H1 (cell line): ENCODE data around the gene VCX2. TPM values are rescaled to one million over a fixed set of nuclear protein-coding genes. Genes with fewer than 3 reads are reported as not detected.

ENCODE experiments used
- CTCF ChIA-PET: fragments of 300-600 bp; sonication (Branson Sonifier 250); formaldehyde crosslinking; loops from one replicate; lab custom pipeline; 2021; ENCODE audit not compliant: partially characterized antibody; lab: Charles Lee
- POLR2A ChIA-PET: fragments of 300-600 bp; sonication (Branson Sonifier 250); formaldehyde crosslinking; loops from one replicate; lab custom pipeline; 2021; ENCODE audit warnings: inconsistent platforms; ENCODE audit not compliant: partially characterized antibody; lab: Charles Lee
- DNase-seq, 2 experiments: peaks; one replicate each; pipeline versions ENCODE4 v3.0.0 to v3.0.0-alpha.2; 2010 to 2022; ENCODE audit warnings: low spot score in 2 of 2, low read depth in 1 of 2, mixed read lengths in 1 of 2
- FAIRE-seq: peaks from 2 replicates; lab custom pipeline; 2011; peaks lifted over from hg19 to GRCh38; lab: Jason Lieb, UNC
- H2AFZ ChIP-seq: 2 replicates; pipeline ENCODE4 v1.8.1; 2012; ENCODE audit warnings: low read length, inconsistent platforms
- H2AK5ac ChIP-seq: 2 replicates; pipeline ENCODE4 v1.6.1; 2013; ENCODE audit warnings: low read depth, low read length
- H2BK120ac ChIP-seq: replicated peaks from 2 replicates; pipeline ENCODE3; 2013; ENCODE audit warnings: low read depth, low read length, inconsistent platforms
- H2BK12ac ChIP-seq: 2 replicates; pipeline ENCODE4 v1.6.1; 2013; ENCODE audit warnings: low read depth, low read length
- H2BK15ac ChIP-seq: 2 replicates; pipeline ENCODE4 v1.6.1; 2013; ENCODE audit warnings: low read length
- H2BK20ac ChIP-seq: 2 replicates; pipeline ENCODE4 v1.6.1; 2013; ENCODE audit warnings: low read length
- H2BK5ac ChIP-seq: 2 replicates; pipeline ENCODE4 v1.6.1; 2013; ENCODE audit warnings: low read depth, low read length
- H3K14ac ChIP-seq: 2 replicates; pipeline ENCODE4 v1.6.1; 2013; ENCODE audit warnings: inconsistent platforms; ENCODE audit not compliant: insufficient read length
- H3K18ac ChIP-seq: 2 replicates; pipeline ENCODE4 v1.6.1; 2013; ENCODE audit warnings: low read length; ENCODE audit errors: extremely low read depth
- H3K23ac ChIP-seq: 2 replicates; pipeline ENCODE4 v1.6.1; 2013; ENCODE audit warnings: inconsistent platforms; ENCODE audit not compliant: insufficient read length
- H3K23me2 ChIP-seq: 2 replicates; pipeline ENCODE4 v1.6.1; 2013; ENCODE audit warnings: low read depth, low read length
- H3K27ac ChIP-seq: 2 replicates; pipeline ENCODE4 v1.6.1; 2011; ENCODE audit warnings: low read depth, low read length, inconsistent platforms
- H3K27me3 ChIP-seq, 4 experiments: replicated peaks in 1 of 4; 1 replicate in 1 of 4; 2 replicates in 3 of 4; pipeline versions ENCODE4 v1.6.1 to v1.8.1; 2011 to 2013; ENCODE audit warnings: low read length in 3 of 4, mild to moderate bottlenecking in 3 of 4, inconsistent platforms in 2 of 4, mixed read lengths in 2 of 4, moderate library complexity in 1 of 4; ENCODE audit not compliant: control insufficient read depth in 3 of 4, insufficient read depth in 3 of 4; ENCODE audit errors: extremely low read depth in 1 of 4
- H3K36me3 ChIP-seq, 4 experiments: 2 replicates each; pipeline versions ENCODE4 v1.6.1 to v1.8.1; 2011 to 2013; ENCODE audit warnings: mild to moderate bottlenecking in 4 of 4, low read length in 3 of 4, moderate library complexity in 2 of 4, control low read depth in 1 of 4, inconsistent platforms in 1 of 4; ENCODE audit not compliant: insufficient read depth in 4 of 4, control insufficient read depth in 2 of 4
- H3K4ac ChIP-seq: replicated peaks from 2 replicates; pipeline ENCODE3; 2013; ENCODE audit warnings: low read length, low read depth, mixed read lengths, inconsistent platforms; ENCODE audit not compliant: insufficient read length
- H3K4me1 ChIP-seq, 4 experiments: replicated peaks in 1 of 4; 1 replicate in 1 of 4; 2 replicates in 3 of 4; pipeline versions ENCODE4 v1.6.1 to v1.8.1; 2011 to 2013; ENCODE audit warnings: low read length in 3 of 4, inconsistent platforms in 2 of 4, mixed read lengths in 1 of 4; ENCODE audit not compliant: insufficient read depth in 4 of 4, control insufficient read depth in 3 of 4
- H3K4me2 ChIP-seq, 2 experiments: 2 replicates each; pipeline versions ENCODE4 v1.6.1 to v1.8.1; 2011 to 2013; ENCODE audit warnings: low read depth in 2 of 2, low read length in 2 of 2, control low read depth in 1 of 2, inconsistent platforms in 1 of 2, mild to moderate bottlenecking in 1 of 2; ENCODE audit not compliant: insufficient read depth in 1 of 2
- H3K4me3 ChIP-seq, 4 experiments: fragments of 200-600, 300-600 bp in 1 of 4; sonication (generic), shearing (Covaris generic), sonication (Bioruptor Twin) in 1 of 4; 2 replicates each; pipeline versions ENCODE4 v1.5.1 to v1.8.1; 2011 to 2016; ENCODE audit warnings: low read length in 4 of 4, low read depth in 3 of 4, control low read depth in 2 of 4, inconsistent platforms in 2 of 4, mild to moderate bottlenecking in 2 of 4, mixed read lengths in 1 of 4, moderate library complexity in 1 of 4; ENCODE audit not compliant: insufficient read depth in 2 of 4; ENCODE audit errors: extremely low read depth in 1 of 4
- H3K56ac ChIP-seq: replicated peaks from 2 replicates; pipeline ENCODE3; 2013; ENCODE audit warnings: low read depth, mild to moderate bottlenecking, mixed read lengths, low read length, inconsistent platforms; ENCODE audit not compliant: insufficient read length
- H3K79me1 ChIP-seq: 2 replicates; pipeline ENCODE4 v1.6.1; 2013; ENCODE audit warnings: low read depth, low read length, control low read depth
- H3K79me2 ChIP-seq, 2 experiments: 2 replicates each; pipeline versions ENCODE4 v1.6.1 to v1.8.1; 2012 to 2013; ENCODE audit warnings: low read length in 2 of 2, mild to moderate bottlenecking in 2 of 2, inconsistent platforms in 1 of 2; ENCODE audit not compliant: insufficient read depth in 2 of 2, control insufficient read depth in 1 of 2
- H3K9ac ChIP-seq, 4 experiments: replicated peaks in 1 of 4; 1 replicate in 1 of 4; 2 replicates in 3 of 4; pipeline versions ENCODE4 v1.6.1 to v1.8.1; 2011 to 2013; ENCODE audit warnings: low read depth in 3 of 4, low read length in 3 of 4, control low read depth in 2 of 4, mild to moderate bottlenecking in 2 of 4, moderate library complexity in 2 of 4, inconsistent platforms in 1 of 4; ENCODE audit errors: extremely low read depth in 1 of 4
- H3K9me3 ChIP-seq, 2 experiments: 2 replicates each; pipeline versions ENCODE4 v1.6.1 to v1.8.1; 2012 to 2013; ENCODE audit warnings: mild to moderate bottlenecking in 2 of 2, moderate library complexity in 2 of 2, control low read depth in 1 of 2, inconsistent platforms in 1 of 2, low read depth in 1 of 2, low read length in 1 of 2, mixed read lengths in 1 of 2; ENCODE audit not compliant: insufficient read depth in 2 of 2
- H4K20me1 ChIP-seq, 2 experiments: replicated peaks in 1 of 2; 2 replicates each; pipeline versions ENCODE3 to v1.8.1; 2011 to 2013; ENCODE audit warnings: inconsistent platforms in 2 of 2, low read length in 2 of 2, mild to moderate bottlenecking in 1 of 2; ENCODE audit not compliant: insufficient read depth in 2 of 2, control insufficient read depth in 1 of 2
- H4K5ac ChIP-seq: 2 replicates; pipeline ENCODE4 v1.6.1; 2013; ENCODE audit warnings: low read length, low read depth, mixed read lengths, inconsistent platforms; ENCODE audit not compliant: insufficient read length
- H4K8ac ChIP-seq: 2 replicates; pipeline ENCODE4 v1.8.0; 2013; ENCODE audit warnings: mild to moderate bottlenecking, moderate library complexity, low read length, inconsistent platforms; ENCODE audit not compliant: insufficient read depth; ENCODE audit errors: extremely low read depth
- H4K91ac ChIP-seq: replicated peaks from 2 replicates; pipeline ENCODE3; 2013; ENCODE audit warnings: low read length, mixed read lengths, inconsistent platforms; ENCODE audit not compliant: insufficient read length
- CEBPB ChIP-seq: IDR thresholded peaks from 2 replicates; pipeline ENCODE4 v1.6.1; 2012; ENCODE audit warnings: low read depth, low read length
- EP300 ChIP-seq, 2 experiments: IDR thresholded peaks; 1 replicate in 1 of 2; 2 replicates in 1 of 2; pipeline ENCODE4 v1.6.1; 2011 to 2012; ENCODE audit warnings: low read depth in 2 of 2, low read length in 2 of 2, mild to moderate bottlenecking in 2 of 2, borderline replicate concordance in 1 of 2, inconsistent platforms in 1 of 2, moderate library complexity in 1 of 2
- EZH2 ChIP-seq: fragments of 200-600 bp; sonication (generic); IDR thresholded peaks from 2 replicates; pipeline ENCODE4 v1.7.1; 2012; ENCODE audit warnings: low read depth, mild to moderate bottlenecking, moderate library complexity, low read length, inconsistent platforms; ENCODE audit not compliant: severe bottlenecking
- FOSL1 ChIP-seq: IDR thresholded peaks from 2 replicates; pipeline ENCODE4 v1.6.1; 2011; ENCODE audit warnings: mild to moderate bottlenecking, low read depth, low read length, moderate library complexity; ENCODE audit not compliant: insufficient read depth
- KDM4A ChIP-seq: IDR thresholded peaks from one replicate; pipeline ENCODE4 v1.7.1; 2012; ENCODE audit warnings: low read depth, mild to moderate bottlenecking, moderate library complexity, low read length, inconsistent platforms; ENCODE audit not compliant: severe bottlenecking
- KDM5A ChIP-seq: fragments of 200-600 bp; IDR thresholded peaks from 2 replicates; pipeline ENCODE4 v1.7.1; 2012; ENCODE audit warnings: mild to moderate bottlenecking, low read length, inconsistent platforms, mixed read lengths
- POLR2AphosphoS5 ChIP-seq: IDR thresholded peaks from 2 replicates; pipeline ENCODE4 v1.6.1; 2011; ENCODE audit warnings: low read depth, low read length
- RNF2 ChIP-seq: fragments of 200-900, 300-1000 bp; sonication (generic); IDR thresholded peaks from 2 replicates; pipeline ENCODE4 v1.7.1; 2016; ENCODE audit warnings: borderline replicate concordance, low read depth, mild to moderate bottlenecking, antibody characterized with exemption, low read length; ENCODE audit not compliant: poor library complexity, severe bottlenecking; ENCODE audit errors: missing control alignments
- RXRA ChIP-seq: IDR thresholded peaks from 2 replicates; pipeline ENCODE4 v1.6.1; 2011; ENCODE audit warnings: low read depth, mild to moderate bottlenecking, low read length, moderate library complexity; ENCODE audit not compliant: insufficient read depth
- TAF1 ChIP-seq: IDR thresholded peaks from 2 replicates; pipeline ENCODE4 v1.6.1; 2011; ENCODE audit warnings: mild to moderate bottlenecking, low read depth, low read length
- ZNF274 ChIP-seq: IDR thresholded peaks from 2 replicates; pipeline ENCODE4 v1.7.0; 2012; ENCODE audit warnings: low read length, borderline replicate concordance; ENCODE audit errors: extremely low read depth
- WGBS, 2 experiments: shearing (Covaris generic) in 1 of 2; methylation state at CpG; one replicate each; pipeline versions ENCODE4 v1.1.6 to v1.1.7; 2013 to 2015; ENCODE audit warnings: low lambda C conversion rate in 2 of 2, mixed read lengths in 2 of 2, inconsistent platforms in 1 of 2, low coverage in 1 of 2, missing lambda C conversion rate in 1 of 2; ENCODE audit not compliant: insufficient replicate concordance in 2 of 2, insufficient coverage in 1 of 2, insufficient read length in 1 of 2; ENCODE audit errors: extremely low coverage in 1 of 2, missing lambda C conversion rate in 1 of 2; 5-methylcytosine and 5-hydroxymethylcytosine counted together
- polyA plus RNA-seq, 7 experiments: library from polyadenylated mRNA; depleted of rRNA in 3 of 7; stranded (reverse) in 5 of 7; unstranded in 2 of 7; fragments of >200 nt in 5 of 7; fragments of 200-250 nt in 2 of 7; gene quantifications; 1 replicate in 5 of 7; 2 replicates in 1 of 7; 4 replicates in 1 of 7; pipeline versions ENCODE4 v1.2.1 to v1.2.3, GENCODE V29; 2011 to 2013; ENCODE audit warnings: missing spikeins in 2 of 7, mixed read lengths in 2 of 7
- total RNA-seq: library from RNA; stranded (reverse); fragmentation: NEBNext Ultra II Directional; extraction: Animal tissue kit (Norgen Biotek cat#: 25700); gene quantifications from 2 replicates; pipeline ENCODE4 v1.2.1, GENCODE V29; 2021
- TF ChIP-seq, protein P1 (sequence below): IDR thresholded peaks from 2 replicates; pipeline ENCODE4 v1.6.1; 2012; ENCODE audit warnings: low read length, inconsistent platforms

VCX2 gene
- total and polyA plus RNA-seq, 2 of the 8 experiments (the other 6 are each of a cell fraction or from before 2014, with no cell fraction given), result not detected

DNA sequence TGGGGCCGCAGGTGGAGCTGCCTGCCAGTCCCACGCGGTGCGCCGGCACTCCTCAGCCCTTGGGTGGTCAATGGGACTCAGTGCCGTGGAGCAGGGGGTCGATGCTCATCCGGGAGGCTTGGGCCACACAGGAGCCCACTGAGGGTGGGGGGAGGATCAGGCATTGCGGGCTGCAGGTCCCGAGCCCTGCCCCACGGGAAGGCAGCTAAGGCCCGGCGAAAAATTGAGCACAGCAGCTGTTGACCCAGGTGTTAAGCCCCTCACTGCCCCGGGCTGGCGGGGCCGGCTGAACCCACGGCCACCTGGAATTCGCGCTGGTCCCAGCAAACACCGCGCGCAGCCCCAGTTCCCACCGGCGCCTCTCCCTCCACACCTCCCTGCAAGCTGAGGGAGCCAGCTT lies 26.1 kb downstream of the VCX2 start:
- Histone ChIP-seq H3K4me3 (no peak overlapping the region), H3K9ac (no peak overlapping the region), H2BK120ac (no peak overlapping the region), H3K23ac (no peak overlapping the region), H3K4me1 (peaks cover 0 to 2% (median 0%) of the 10 kb centered on the region in 4 experiments; a peak in 1 of 7 replicates), H4K8ac (no peak overlapping the region), H3K56ac (no peak overlapping the region), H3K4ac (no peak overlapping the region), H3K79me2 (no peaks in the 10 kb centered on the region), H3K14ac (no peak overlapping the region), H2BK5ac (no peak overlapping the region), H2BK15ac (no peak overlapping the region), H4K20me1 (no peaks in the 10 kb centered on the region), H2AK5ac (no peak overlapping the region), H2AFZ (no peak overlapping the region), H2BK12ac (no peak overlapping the region), H3K36me3 (no peaks in the 10 kb centered on the region), H3K27ac (no peak overlapping the region), H3K9me3 (no peaks in the 10 kb centered on the region), H3K23me2 (no peaks in the 10 kb centered on the region), H3K18ac (no peak overlapping the region), H2BK20ac (no peak overlapping the region), H3K27me3 (no peaks in the 10 kb centered on the region), H4K91ac (no peak overlapping the region), H3K4me2 (no peak overlapping the region), H3K79me1 (no peaks in the 10 kb centered on the region), H4K5ac (no peak overlapping the region)
- no CpG with 5 or more reads among the region's 24 CpGs for WGBS, 2 experiments
- CTCF ChIA-PET, result no interaction called here
- DNase-seq (no peak), FAIRE-seq (no peak)
- POLR2A ChIA-PET, result no interaction called here
- TF ChIP-seq KDM5A (no peak), EP300 (IDR thresholded peaks at IDR 0.05; ENCODE audit: borderline replicate concordance in 1 of 2, low read depth in 2 of 2, low read length in 2 of 2) (no peak), EZH2 (no peak), CEBPB (no peak), ZNF274 (no peak), TAF1 (no peak), FOSL1 (no peak), RXRA (no peak), RNF2 (no peak), POLR2AphosphoS5 (no peak), KDM4A (no peak)
- TF ChIP-seq, protein P1, sequence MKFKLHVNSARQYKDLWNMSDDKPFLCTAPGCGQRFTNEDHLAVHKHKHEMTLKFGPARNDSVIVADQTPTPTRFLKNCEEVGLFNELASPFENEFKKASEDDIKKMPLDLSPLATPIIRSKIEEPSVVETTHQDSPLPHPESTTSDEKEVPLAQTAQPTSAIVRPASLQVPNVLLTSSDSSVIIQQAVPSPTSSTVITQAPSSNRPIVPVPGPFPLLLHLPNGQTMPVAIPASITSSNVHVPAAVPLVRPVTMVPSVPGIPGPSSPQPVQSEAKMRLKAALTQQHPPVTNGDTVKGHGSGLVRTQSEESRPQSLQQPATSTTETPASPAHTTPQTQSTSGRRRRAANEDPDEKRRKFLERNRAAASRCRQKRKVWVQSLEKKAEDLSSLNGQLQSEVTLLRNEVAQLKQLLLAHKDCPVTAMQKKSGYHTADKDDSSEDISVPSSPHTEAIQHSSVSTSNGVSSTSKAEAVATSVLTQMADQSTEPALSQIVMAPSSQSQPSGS, result no peak
